22Rv1 (cell line): ENCODE data around the gene CRAMP1.
A peak's percentile ranks its signal among the peaks of the same experiment; 100 is the strongest.
"Not testable (repeated sequence)": the region's sequence is repeated elsewhere in the genome, so short reads cannot be mapped to it uniquely, and the experiment has no call there.

Experiments used
- H3K27ac ChIP-seq: fragments of 450-650 bp; 2 replicates; pipeline ENCODE4 v1.5.1; 2017
- CTCF ChIP-seq: fragments of 450-650 bp; IDR thresholded peaks from 2 replicates; pipeline ENCODE4 v1.5.1; 2017; ENCODE audit warnings: mild to moderate bottlenecking
- ZFX ChIP-seq: fragments of 450-650 bp; IDR thresholded peaks from 2 replicates; pipeline ENCODE4 v1.6.1; 2017; ENCODE audit warnings: antibody characterized with exemption, borderline replicate concordance

The CRAMP1 gene

DNA sequence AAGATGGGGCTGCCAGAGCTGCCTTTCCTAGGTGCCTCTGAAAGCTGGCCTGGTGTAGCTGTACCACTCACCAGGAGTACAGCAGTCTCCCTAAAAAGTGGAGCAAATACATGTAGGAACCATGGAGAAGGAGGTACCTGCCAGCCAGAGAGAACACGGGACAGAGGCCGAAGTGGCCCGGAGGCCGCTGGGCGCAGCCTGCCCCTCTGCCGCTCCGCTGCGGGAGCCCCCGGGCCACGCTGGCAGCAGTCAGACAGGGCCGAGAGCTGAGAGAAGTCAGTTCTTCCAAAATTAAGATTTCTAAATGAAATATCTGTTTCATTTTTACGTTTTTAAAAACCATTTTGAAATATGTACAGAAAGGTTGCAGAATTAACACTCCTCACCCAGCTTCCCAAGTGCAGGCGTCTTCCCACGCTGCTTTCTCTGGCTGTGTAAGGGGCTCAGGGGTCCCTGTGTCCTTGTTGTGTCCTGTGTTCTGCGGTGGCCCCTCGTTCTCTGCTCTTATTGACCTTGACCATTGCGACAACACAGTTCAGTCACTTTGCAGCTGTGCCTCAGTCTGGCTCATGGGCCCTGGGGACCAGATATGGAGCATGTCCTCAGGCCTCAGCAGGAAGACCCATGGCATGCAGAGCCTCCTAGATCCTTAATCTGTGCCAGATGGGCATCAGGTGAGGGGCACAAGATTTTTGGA lies 98.8 kb downstream of the CRAMP1 start:
- no peak overlapping the region for H3K27ac ChIP-seq
- TF ChIP-seq ZFX (no peak), CTCF (no peak)

DNA sequence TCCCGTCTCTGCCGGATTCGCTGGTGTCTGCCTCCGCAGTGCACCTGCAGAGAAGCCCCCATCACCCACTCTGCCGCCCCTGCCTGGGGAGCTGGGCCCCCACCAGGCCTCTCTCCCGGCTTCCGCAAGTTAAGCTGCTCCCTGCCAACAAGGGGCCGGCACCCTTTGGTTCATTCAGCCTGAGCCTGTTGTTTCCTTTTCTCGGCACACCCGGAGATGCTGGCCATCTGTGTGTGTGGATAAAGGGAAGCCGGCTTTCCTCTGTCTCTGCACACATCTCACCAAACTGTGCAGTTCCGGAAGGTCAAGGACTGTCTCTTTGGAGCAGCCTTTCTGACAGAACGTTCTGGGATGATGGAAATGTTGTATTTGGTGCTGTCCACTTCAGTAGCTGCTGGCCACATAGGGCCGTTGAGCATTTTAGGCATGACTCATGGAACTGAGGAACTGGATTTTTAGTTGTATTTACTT lies 100.7 kb downstream of the CRAMP1 start:
- H3K27ac ChIP-seq = no peak overlapping the region
- no peak for TF ChIP-seq CTCF
- no peak for TF ChIP-seq ZFX

- no peak for TF ChIP-seq ZFX
- H3K27ac ChIP-seq = no peak overlapping the region
Measured at GRCh38 chr16:1713331-1713730, 101.2 kb downstream of the CRAMP1 start.

GRCh38 chr16:1713933-1714332 lies 101.8 kb downstream of the CRAMP1 start:
- no peak for TF ChIP-seq CTCF
- TF ChIP-seq ZFX = no peak
- H3K27ac ChIP-seq = no peak overlapping the region

DNA sequence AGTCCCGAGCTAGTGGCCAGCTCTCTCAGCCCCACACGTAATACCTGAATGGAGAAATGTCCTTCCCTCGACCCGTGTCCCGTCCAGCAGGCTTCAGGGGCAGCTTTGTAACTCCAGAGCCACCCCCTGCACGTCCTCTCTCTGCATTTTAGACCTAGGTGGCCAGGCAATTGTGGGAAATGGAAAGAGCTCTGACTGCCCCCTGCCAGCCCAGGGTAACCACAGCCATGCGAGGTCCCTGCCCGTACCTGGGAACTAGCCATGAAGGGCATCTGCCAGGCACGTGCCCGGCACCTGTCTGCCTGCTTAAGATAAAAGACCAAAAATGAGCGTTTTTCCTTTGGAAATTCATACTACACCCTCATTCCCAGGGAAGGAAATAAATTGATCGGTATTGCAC lies 103.1 kb downstream of the CRAMP1 start:
- H3K27ac ChIP-seq = no peak overlapping the region
- no peak for TF ChIP-seq ZFX
- TF ChIP-seq CTCF = no peak

DNA sequence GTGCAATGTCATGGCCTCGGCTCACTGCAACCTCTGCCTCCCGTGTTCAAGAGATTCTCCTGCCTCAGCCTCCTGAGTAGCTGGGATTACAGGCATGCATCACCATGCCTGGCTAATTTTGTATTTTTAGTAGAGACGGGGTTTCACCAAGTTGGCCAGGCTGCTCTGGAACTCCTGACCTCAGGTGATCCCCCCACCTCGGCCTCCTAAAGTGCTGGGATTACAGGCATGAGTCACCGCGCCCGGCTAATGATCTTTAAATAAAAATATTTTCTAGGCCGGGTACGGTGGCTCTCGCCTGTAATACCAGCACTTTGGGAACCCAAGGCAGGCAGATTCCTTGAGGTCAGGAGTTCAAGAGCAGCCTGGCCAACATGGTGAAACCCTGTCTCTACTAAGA lies 106.1 kb downstream of the CRAMP1 start:
- not testable (repeated sequence) for H3K27ac ChIP-seq

DNA sequence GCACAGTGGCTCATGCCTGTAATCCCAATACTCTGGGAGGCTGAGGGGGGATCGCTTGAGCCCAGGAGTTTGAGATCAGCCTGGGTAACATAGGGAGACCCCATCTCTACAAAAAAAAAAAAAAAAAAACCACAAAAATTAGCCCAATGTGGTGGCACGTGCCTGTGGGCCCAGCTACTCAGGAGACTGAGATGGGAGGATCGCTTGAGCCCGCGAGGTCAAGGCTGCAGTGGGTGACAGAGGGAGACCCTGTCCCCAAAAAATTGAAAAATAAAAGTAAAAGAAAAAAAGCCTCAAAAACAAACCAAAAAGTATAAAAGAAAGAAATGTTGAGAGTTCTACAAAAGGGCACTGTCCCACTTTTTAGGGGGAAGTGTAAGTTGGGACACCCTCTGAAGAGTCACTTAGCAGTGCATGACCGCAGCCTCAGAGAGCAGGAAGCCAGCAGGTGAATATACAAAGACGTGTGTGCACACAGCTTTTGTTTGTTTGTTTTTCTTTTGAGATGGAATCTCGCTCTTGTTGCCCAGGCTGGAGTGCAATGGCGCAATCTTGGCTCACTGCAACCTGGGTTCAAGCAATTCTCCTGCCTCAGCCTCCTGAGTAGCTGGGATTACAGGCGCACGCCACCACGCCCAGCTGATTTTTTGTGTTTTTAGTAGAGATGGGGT lies 107.5 kb downstream of the CRAMP1 start:
- H3K27ac ChIP-seq = peak overlapping the region; percentile 30

DNA sequence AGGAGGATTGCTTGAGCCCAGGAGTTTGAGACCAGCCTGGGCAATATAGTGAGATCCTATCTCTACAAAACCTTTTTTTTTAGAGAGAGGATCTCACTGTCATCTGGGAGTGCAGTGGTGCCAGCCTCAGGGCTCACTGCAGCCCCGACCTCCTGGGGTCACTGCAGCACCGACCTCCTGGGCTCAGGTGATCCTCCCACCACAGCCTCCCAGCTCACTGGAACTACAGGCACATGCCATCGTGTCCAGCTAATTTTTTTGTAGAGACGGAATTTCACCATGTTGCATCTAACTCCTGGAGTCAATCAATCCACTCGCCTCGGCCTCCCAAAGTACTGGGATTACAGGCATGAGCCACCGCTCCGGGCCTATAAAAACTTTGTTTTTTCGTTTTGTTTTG lies 109.2 kb downstream of the CRAMP1 start:
- no peak overlapping the region for H3K27ac ChIP-seq
- TF ChIP-seq ZFX = no peak
- no peak for TF ChIP-seq CTCF
